ENCODE measurements around the gene GRM7.

- TF ChIP-seq CTCF (IDR thresholded peaks at IDR 0.05) (no peak), POLR2AphosphoS5 (IDR thresholded peaks at IDR 0.05) (no peak), POLR2A (IDR thresholded peaks at IDR 0.05) (no peak)
Observed at GRCh38 chr3:7038394-7038793, 177.5 kb downstream of the GRM7 start.
